ENCODE data around the gene HSD17B14. TPM values are rescaled to one million over a fixed set of nuclear protein-coding genes. Genes with fewer than 3 reads are reported as not detected.

Gene HSD17B14
- total RNA-seq, 1 donor from 2014 or later: 9.8 TPM

DNA sequence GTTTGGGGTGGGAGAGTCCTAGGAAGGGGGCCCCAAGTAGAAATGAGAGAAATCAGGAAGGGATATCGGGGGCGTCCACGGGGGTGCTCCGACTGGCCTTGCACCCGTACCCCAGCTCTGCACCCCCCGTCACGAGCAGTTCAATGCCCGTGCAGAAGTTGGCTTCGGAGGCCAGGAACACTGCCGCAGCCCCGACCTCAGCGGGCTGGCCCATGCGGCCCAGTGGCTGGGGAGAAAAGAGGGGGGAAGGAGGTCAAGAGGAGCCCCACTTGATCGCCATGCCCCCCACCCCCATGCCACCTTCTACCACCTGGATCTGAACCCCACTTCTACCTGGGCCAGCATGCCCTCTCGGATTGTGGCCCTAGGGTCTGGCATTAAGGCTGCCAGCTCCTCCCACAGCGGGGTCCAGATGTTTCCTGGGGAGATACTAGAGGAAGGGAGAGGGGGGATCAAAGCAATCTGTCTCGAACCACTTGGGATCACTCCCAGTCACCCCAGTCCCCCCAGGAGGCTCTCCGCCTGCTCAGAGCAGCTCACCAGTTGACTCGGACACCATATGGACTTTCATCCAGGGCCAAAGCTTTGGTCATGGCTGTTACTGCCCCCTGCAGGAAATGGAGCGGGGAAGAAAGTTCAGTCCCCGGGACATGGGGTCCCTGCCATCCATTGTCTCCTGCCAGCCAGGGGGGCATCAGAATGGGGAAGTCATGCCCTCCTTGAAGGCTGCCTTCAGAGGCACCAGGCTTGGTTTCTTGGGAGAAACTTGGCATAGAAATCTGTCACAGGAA lies 23.0 kb downstream of the HSD17B14 start:
- peak overlapping the region; percentile 91 to 94 for H3K27ac ChIP-seq

DNA sequence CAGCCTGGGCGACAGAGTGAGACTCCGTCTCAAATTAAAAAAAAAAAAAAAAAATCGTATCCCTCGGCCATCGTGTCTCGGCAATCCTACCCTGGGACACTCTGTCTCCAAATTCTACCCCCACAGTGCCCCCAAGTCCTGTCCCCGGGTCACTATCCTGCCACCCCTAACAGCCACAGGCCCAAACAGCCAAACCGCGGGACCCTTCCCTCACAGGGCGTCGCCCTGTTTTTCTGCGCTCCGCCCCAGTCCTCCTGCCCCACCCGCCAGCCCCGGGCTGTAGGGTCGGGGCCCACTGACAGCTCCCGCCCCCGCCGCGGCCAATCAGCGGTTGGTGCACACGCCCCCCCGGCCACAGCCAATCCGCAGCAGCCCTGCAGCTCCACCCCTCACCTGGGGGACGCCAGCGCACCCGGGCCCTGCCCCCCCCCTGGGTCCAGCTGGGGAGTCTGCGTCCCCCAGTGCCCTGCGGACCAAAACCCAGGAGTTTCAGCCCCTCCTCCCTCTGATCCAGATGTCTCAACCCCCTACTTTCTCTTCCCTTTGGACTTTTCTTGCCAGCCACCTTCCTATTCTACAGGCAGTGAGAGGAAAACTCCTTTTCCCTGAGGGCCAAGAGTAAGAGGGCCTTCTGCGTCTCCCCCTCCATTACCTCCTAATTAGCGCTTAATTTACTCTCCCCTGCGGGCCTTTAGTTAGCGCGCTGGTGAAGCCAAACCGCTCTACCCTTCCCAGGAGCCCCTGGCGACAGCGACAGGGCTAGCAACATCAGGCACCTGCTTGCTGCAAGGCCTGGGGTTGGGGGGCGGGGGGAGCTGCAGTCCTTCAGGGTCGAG lies 24.0 kb downstream of the HSD17B14 start:
- DNase-seq (ENCODE audit: low spot score in 2 of 2): peak; percentile 66 to 94
- Histone ChIP-seq H3K27me3 (no peaks in the 10 kb centered on the region), H3K4me3 (peak overlapping the region; percentile 71 to 82), H3K36me3 (peaks cover 0 to 7% of the 10 kb centered on the region in 2 donors), H3K9me3 (no peaks in the 10 kb centered on the region), H3K4me1 (peaks cover 0 to 12% of the 10 kb centered on the region in 2 donors), H3K27ac (peak overlapping the region; percentile 91 to 94)
- TF ChIP-seq, protein P1, sequence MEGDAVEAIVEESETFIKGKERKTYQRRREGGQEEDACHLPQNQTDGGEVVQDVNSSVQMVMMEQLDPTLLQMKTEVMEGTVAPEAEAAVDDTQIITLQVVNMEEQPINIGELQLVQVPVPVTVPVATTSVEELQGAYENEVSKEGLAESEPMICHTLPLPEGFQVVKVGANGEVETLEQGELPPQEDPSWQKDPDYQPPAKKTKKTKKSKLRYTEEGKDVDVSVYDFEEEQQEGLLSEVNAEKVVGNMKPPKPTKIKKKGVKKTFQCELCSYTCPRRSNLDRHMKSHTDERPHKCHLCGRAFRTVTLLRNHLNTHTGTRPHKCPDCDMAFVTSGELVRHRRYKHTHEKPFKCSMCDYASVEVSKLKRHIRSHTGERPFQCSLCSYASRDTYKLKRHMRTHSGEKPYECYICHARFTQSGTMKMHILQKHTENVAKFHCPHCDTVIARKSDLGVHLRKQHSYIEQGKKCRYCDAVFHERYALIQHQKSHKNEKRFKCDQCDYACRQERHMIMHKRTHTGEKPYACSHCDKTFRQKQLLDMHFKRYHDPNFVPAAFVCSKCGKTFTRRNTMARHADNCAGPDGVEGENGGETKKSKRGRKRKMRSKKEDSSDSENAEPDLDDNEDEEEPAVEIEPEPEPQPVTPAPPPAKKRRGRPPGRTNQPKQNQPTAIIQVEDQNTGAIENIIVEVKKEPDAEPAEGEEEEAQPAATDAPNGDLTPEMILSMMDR (IDR thresholded peaks at IDR 0.05): no peak
- intact Hi-C loops (cut with DNase I): loop anchor here (1.0 kb wide), 1 partner anchor 25 kb away; no protein-coding TSS in a partner anchor

More for the DNA sequence above, 23.0 kb downstream of the HSD17B14 start:
- intact Hi-C loops (cut with DNase I): no loop called here
- Histone ChIP-seq H3K27me3 (no peaks in the 10 kb centered on the region), H3K9me3 (no peaks in the 10 kb centered on the region), H3K4me1 (peaks cover 0 to 12% of the 10 kb centered on the region in 2 donors), H3K36me3 (no peaks in the 10 kb centered on the region), H3K4me3 (no peak overlapping the region)
- DNase-seq (ENCODE audit: low spot score in 2 of 2): no peak
- TF ChIP-seq, protein P1 (IDR thresholded peaks at IDR 0.05): no peak

GRCh38 chr19:48810151-48810550 lies 26.1 kb downstream of the HSD17B14 start:
- TF ChIP-seq, protein P1 (IDR thresholded peaks at IDR 0.05): no peak
- peak overlapping the region; percentile 91 to 94 for H3K27ac ChIP-seq
- H3K27me3 ChIP-seq: no peaks in the 10 kb centered on the region
- DNase-seq (ENCODE audit: low spot score in 2 of 2): no peak
- H3K4me1 ChIP-seq: peaks cover 0 to 12% of the 10 kb centered on the region in 2 donors
- no peaks in the 10 kb centered on the region for H3K9me3 ChIP-seq
- peak overlapping the region; percentile 71 to 82 for H3K4me3 ChIP-seq
- peaks cover 0 to 7% of the 10 kb centered on the region in 2 donors for H3K36me3 ChIP-seq
- intact Hi-C loops (cut with DNase I): no loop called here

DNA sequence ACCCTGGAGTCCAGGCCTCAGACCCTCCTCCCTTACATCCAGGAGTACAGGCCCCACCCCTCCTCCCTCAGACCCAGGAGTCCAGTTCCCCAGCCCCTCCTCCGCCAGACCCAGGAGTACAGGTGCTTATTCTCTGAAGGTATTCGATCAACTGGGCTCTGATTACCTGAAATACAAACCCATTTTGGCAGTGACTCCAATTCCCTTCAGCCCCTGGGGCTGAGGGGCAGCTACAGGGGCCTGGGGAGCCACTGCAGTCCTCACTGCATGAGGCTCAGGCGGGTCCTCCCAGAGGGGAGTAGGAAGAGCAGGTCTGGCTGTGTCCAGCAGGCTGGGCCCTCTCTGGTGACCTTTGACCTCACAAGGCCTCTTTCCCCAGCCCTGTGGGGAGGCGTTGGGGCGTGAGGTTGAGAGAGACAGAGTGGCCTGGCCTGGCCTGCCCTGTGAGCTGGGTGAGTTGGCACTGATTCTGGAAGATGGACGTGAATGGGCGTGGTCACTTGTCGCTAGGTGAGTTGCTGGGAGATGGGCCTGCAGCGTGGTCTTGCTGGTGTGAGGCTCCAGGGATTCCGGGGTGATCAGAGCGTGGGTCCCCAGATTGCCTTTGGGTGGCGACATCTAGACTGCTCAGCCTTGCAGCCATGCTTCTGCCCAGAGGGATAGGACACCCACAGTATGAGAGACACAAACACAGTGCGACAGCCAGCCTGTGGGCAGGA lies 28.5 kb downstream of the HSD17B14 start:
- no peak for DNase-seq (ENCODE audit: low spot score in 2 of 2)
- H3K4me3 ChIP-seq: no peak overlapping the region
- H3K4me1 ChIP-seq: peaks cover 0 to 10% of the 10 kb centered on the region in 2 donors
- no peaks in the 10 kb centered on the region for H3K9me3 ChIP-seq
- TF ChIP-seq, protein P1 (IDR thresholded peaks at IDR 0.05): no peak
- intact Hi-C loops (cut with DNase I): no loop called here
- H3K27me3 ChIP-seq: no peaks in the 10 kb centered on the region
- no peak overlapping the region for H3K27ac ChIP-seq
- H3K36me3 ChIP-seq: peaks cover 0 to 7% of the 10 kb centered on the region in 2 donors

GRCh38 chr19:48806818-48807589 lies 29.3 kb downstream of the HSD17B14 start:
- Histone ChIP-seq H3K27me3 (no peaks in the 10 kb centered on the region), H3K36me3 (peaks cover 0 to 7% of the 10 kb centered on the region in 2 donors), H3K9me3 (no peaks in the 10 kb centered on the region), H3K4me3 (no peak overlapping the region), H3K27ac (no peak overlapping the region), H3K4me1 (peaks cover 0 to 8% of the 10 kb centered on the region in 2 donors)
- intact Hi-C loops (cut with DNase I): no loop called here
- TF ChIP-seq, protein P1 (IDR thresholded peaks at IDR 0.05): no peak
- DNase-seq (ENCODE audit: low spot score in 2 of 2): no peak
